IMR-90 (cell line): Measurements from ENCODE around the gene PLAGL1. TPM values are rescaled to one million over a fixed set of nuclear protein-coding genes. Genes with fewer than 3 reads are reported as not detected.

Source experiments
- ATAC-seq: fragments of 200-7000 bp; cut with Tn5 transposase; 2 replicates; pipeline ENCODE4 v1.9.1; 2020; ENCODE audit warnings: low read depth, mild to moderate bottlenecking, moderate library complexity
- BruUV-seq: library from RNA; stranded (reverse); fragments of 400-500 nt; replicated peaks from 2 replicates; lab custom pipeline; 2021; lab: Mats Ljungman, UMichigan
- CTCF ChIA-PET: fragments of 300-600 bp; formaldehyde crosslinking; extraction: SDS; loops from one replicate; lab custom pipeline; 2021; ENCODE audit warnings: antibody characterized with exemption; lab: Yijun Ruan, JAX
- POLR2A ChIA-PET: fragments of 300-600 bp; sonication (Branson Sonifier 250); formaldehyde crosslinking; loops from one replicate; lab custom pipeline; 2022; ENCODE audit warnings: antibody characterized with exemption; ENCODE audit not compliant: unreplicated experiment; lab: Charles Lee
- DNase-seq: peaks from one replicate; pipeline ENCODE4 v3.0.0; 2013
- H2AFZ ChIP-seq: replicated peaks from 2 replicates; pipeline ENCODE3; 2013; ENCODE audit warnings: low read length, mild to moderate bottlenecking; ENCODE audit not compliant: poor library complexity
- H2AK5ac ChIP-seq: 2 replicates; pipeline ENCODE4 v1.6.1; 2013; ENCODE audit warnings: low read depth, low read length, inconsistent platforms
- H2AK9ac ChIP-seq: replicated peaks from 2 replicates; pipeline ENCODE3; 2013; ENCODE audit warnings: mild to moderate bottlenecking, low read depth, low read length, moderate library complexity; ENCODE audit not compliant: poor library complexity
- H2BK120ac ChIP-seq: 2 replicates; pipeline ENCODE4 v1.6.1; 2013; ENCODE audit warnings: low read depth, low read length, inconsistent platforms
- H2BK15ac ChIP-seq: 3 replicates; pipeline ENCODE4 v1.6.1; 2013; ENCODE audit warnings: low read depth, low read length, inconsistent platforms
- H2BK20ac ChIP-seq: 2 replicates; pipeline ENCODE4 v1.6.1; 2013; ENCODE audit warnings: low read depth, mild to moderate bottlenecking, inconsistent platforms, low read length, moderate library complexity
- H2BK5ac ChIP-seq: 2 replicates; pipeline ENCODE4 v1.6.1; 2013; ENCODE audit warnings: mild to moderate bottlenecking, low read depth, low read length, inconsistent platforms; ENCODE audit not compliant: poor library complexity, severe bottlenecking
- H3K14ac ChIP-seq: replicated peaks from 2 replicates; pipeline ENCODE4 v1.6.1; 2013; ENCODE audit warnings: low read depth, low read length, inconsistent platforms
- H3K18ac ChIP-seq: 2 replicates; pipeline ENCODE4 v1.6.1; 2013; ENCODE audit warnings: low read depth, low read length, control low read depth
- H3K23ac ChIP-seq: 2 replicates; pipeline ENCODE4 v1.6.1; 2013; ENCODE audit warnings: low read depth, low read length, inconsistent platforms
- H3K27ac ChIP-seq: 2 replicates; pipeline ENCODE4 v1.5.1; 2013; ENCODE audit warnings: mild to moderate bottlenecking, control low read depth, low read length; ENCODE audit not compliant: insufficient read depth
- H3K27me3 ChIP-seq: 2 replicates; pipeline ENCODE4 v1.6.1; 2013; ENCODE audit warnings: low read length; ENCODE audit not compliant: control insufficient read depth, insufficient read depth
- H3K36me3 ChIP-seq: 2 replicates; pipeline ENCODE4 v1.6.1; 2013; ENCODE audit warnings: low read length, mixed read lengths; ENCODE audit not compliant: control insufficient read depth, insufficient read depth
- H3K4ac ChIP-seq: 2 replicates; pipeline ENCODE4 v1.6.1; 2013; ENCODE audit warnings: low read depth, low read length, inconsistent platforms
- H3K4me1 ChIP-seq: 2 replicates; pipeline ENCODE4 v1.6.1; 2013; ENCODE audit warnings: low read length, mixed read lengths; ENCODE audit not compliant: control insufficient read depth, insufficient read depth
- H3K4me2 ChIP-seq: 2 replicates; pipeline ENCODE4 v1.6.1; 2013; ENCODE audit warnings: low read depth, mild to moderate bottlenecking, control low read depth, low read length, moderate library complexity
- H3K4me3 ChIP-seq: 2 replicates; pipeline ENCODE4 v1.5.1; 2013; ENCODE audit warnings: low read depth, mild to moderate bottlenecking, control low read depth, low read length, moderate library complexity; ENCODE audit not compliant: insufficient read depth
- H3K56ac ChIP-seq: 2 replicates; pipeline ENCODE4 v1.6.1; 2013; ENCODE audit warnings: low read length, inconsistent platforms; ENCODE audit not compliant: insufficient read depth; ENCODE audit errors: extremely low read depth
- H3K79me1 ChIP-seq, 2 experiments: 2 replicates each; pipeline ENCODE4 v1.6.1; 2013; ENCODE audit warnings: low read length in 2 of 2, inconsistent platforms in 1 of 2, low read depth in 1 of 2
- H3K9ac ChIP-seq: 2 replicates; pipeline ENCODE4 v1.6.1; 2013; ENCODE audit warnings: low read depth, low read length, control low read depth
- H3K9me1 ChIP-seq: 2 replicates; pipeline ENCODE4 v1.6.1; 2013; ENCODE audit warnings: low read length, inconsistent platforms; ENCODE audit not compliant: insufficient read depth
- H3K9me3 ChIP-seq: 2 replicates; pipeline ENCODE4 v1.6.1; 2013; ENCODE audit warnings: low read length; ENCODE audit not compliant: control insufficient read depth, insufficient read depth
- H4K20me1 ChIP-seq: 2 replicates; pipeline ENCODE4 v1.6.1; 2013; ENCODE audit warnings: low read length, inconsistent platforms; ENCODE audit not compliant: insufficient read depth
- H4K5ac ChIP-seq: 2 replicates; pipeline ENCODE4 v1.6.1; 2013; ENCODE audit warnings: mild to moderate bottlenecking, low read depth, low read length, control low read depth
- H4K8ac ChIP-seq, 2 experiments: 2 replicates each; pipeline ENCODE4 v1.6.1; 2013; ENCODE audit warnings: low read depth in 2 of 2, low read length in 2 of 2, control low read depth in 1 of 2, inconsistent platforms in 1 of 2
- H4K91ac ChIP-seq: 2 replicates; pipeline ENCODE4 v1.6.1; 2013; ENCODE audit warnings: low read depth, low read length, inconsistent platforms; ENCODE audit not compliant: insufficient read depth
- RAD21 ChIP-seq: IDR thresholded peaks from 2 replicates; pipeline ENCODE4 v1.6.1; 2012; ENCODE audit warnings: low read length, improper control_type of control experiment
- WGBS, 2 experiments: methylation state at CpG; one replicate each; pipeline versions ENCODE4 v1.1.5 to v1.1.7; 2013; ENCODE audit warnings: missing lambda C conversion rate in 2 of 2; ENCODE audit not compliant: insufficient read length in 1 of 2; ENCODE audit errors: extremely low coverage in 2 of 2; 5-methylcytosine and 5-hydroxymethylcytosine counted together
- dilution Hi-C: fragments of 300-500 bp; cut with HindIII; formaldehyde crosslinking; loops from one replicate; pipeline ENCODE4 v1.14.3; 2018; ENCODE audit warnings: low sequenced_read_pairs; ENCODE audit not compliant: unreplicated experiment
- in situ Hi-C: fragments of 300-500 bp; cut with MboI; formaldehyde crosslinking; loops from 3 replicates; pipeline ENCODE4 v1.14.3; 2019; ENCODE audit warnings: low sequenced_read_pairs, inconsistent platforms, mixed read lengths
- intact Hi-C: fragments of 100-400 bp; cut with micrococcal nuclease; formaldehyde crosslinking; loops from 2 replicates; pipeline ENCODE4 v1.10.0; 2022
- polyA plus RNA-seq, 3 experiments: library from polyadenylated mRNA; depleted of rRNA; stranded (reverse); fragments of >200 nt; gene quantifications; 2 replicates each; pipeline ENCODE4 v1.2.3, GENCODE V29; 2012; ENCODE audit warnings: low replicate concordance in 1 of 3
- total RNA-seq: library from RNA; depleted of rRNA; stranded (reverse); fragments of >200 nt; gene quantifications from 2 replicates; pipeline ENCODE4 v1.2.3, GENCODE V29; 2012

Gene PLAGL1
- total and polyA plus RNA-seq, 2 of the 4 experiments (the other 2 are of a cell fraction): 23.3 to 73.8 TPM

- H2AK9ac ChIP-seq: no peak overlapping the region
- no peak for ATAC-seq
- H4K5ac ChIP-seq: no peak overlapping the region
- no peak overlapping the region for H4K91ac ChIP-seq
- H3K23ac ChIP-seq: no peak overlapping the region
- in situ Hi-C loops: no loop called here
- H3K14ac ChIP-seq: no peak overlapping the region
- H3K9me1 ChIP-seq: no peaks in the 10 kb centered on the region
- H3K4me2 ChIP-seq: no peak overlapping the region
- ChIA-PET POLR2A (no interaction called here), CTCF (no interaction called here)
- no peak overlapping the region for H2BK15ac ChIP-seq
- H3K79me1 ChIP-seq: peaks cover 3 to 15% of the 10 kb centered on the region in 2 experiments
- H2BK120ac ChIP-seq: no peak overlapping the region
- H3K4ac ChIP-seq: no peak overlapping the region
- no peaks in the 10 kb centered on the region for H3K9me3 ChIP-seq
- H3K18ac ChIP-seq: no peak overlapping the region
- no peak for TF ChIP-seq RAD21
- no peak overlapping the region for H3K56ac ChIP-seq
- no peaks in the 10 kb centered on the region for H4K20me1 ChIP-seq
- peaks cover 4% of the 10 kb centered on the region for H3K27me3 ChIP-seq
- H3K4me3 ChIP-seq: no peak overlapping the region
- WGBS, 2 experiments: no CpG with 5 or more reads among the region's 2 CpGs
- no peak overlapping the region for H4K8ac ChIP-seq
- no peak overlapping the region for H2BK5ac ChIP-seq
- intact Hi-C loops: no loop called here
- H2BK20ac ChIP-seq: no peak overlapping the region
- 0 out of 2 replicates have a peak, but pooled peaks cover 4% of the 10 kb centered on the region for H3K36me3 ChIP-seq
- H3K27ac ChIP-seq: no peak overlapping the region
- H2AK5ac ChIP-seq: no peak overlapping the region
- DNase-seq: no peak
- no peak overlapping the region for H3K9ac ChIP-seq
- no peaks in the 10 kb centered on the region for H3K4me1 ChIP-seq
- dilution Hi-C loops: no loop called here
- H2AFZ ChIP-seq: no peak overlapping the region
- no TSS peak for BruUV-seq
Observed at GRCh38 chr6:143984666-143985065, 23.4 kb downstream of the PLAGL1 start.
